Activated T-helper 1 cell treated with anti-CD3 and anti-CD28 coated beads, Interleukin-12 subunit alpha, Interleukin-12 subunit beta, Interleukin-2, Interleukin-4 antibody, amounts not matched to agents 30 ng/mL and 10 ng/mL and 1 ng/mL, durations not matched to agents 14 hours and 24 hours and 36 hours (primary cell): ENCODE data around the gene STARD7. TPM values are rescaled to one million over a fixed set of nuclear protein-coding genes. Genes with fewer than 3 reads are reported as not detected.
"Not testable (repeated sequence)": the region's sequence is repeated elsewhere in the genome, so short reads cannot be mapped to it uniquely, and the experiment has no call there.

Experiments used
- DNase-seq: peaks from one replicate; pipeline ENCODE4 v3.0.0; 2021; ENCODE audit warnings: low spot score
- H3K27ac Mint-ChIP-seq: one replicate; pipeline ENCODE4 v1.8.0; 2021; ENCODE audit warnings: mild to moderate bottlenecking, mixed read lengths
- H3K27me3 Mint-ChIP-seq: one replicate; pipeline ENCODE4 v1.8.0; 2022; ENCODE audit warnings: mild to moderate bottlenecking, moderate library complexity, mixed read lengths; ENCODE audit not compliant: insufficient read depth
- H3K36me3 Mint-ChIP-seq: one replicate; pipeline ENCODE4 v1.8.0; 2021; ENCODE audit warnings: low read depth, mixed read lengths
- H3K4me1 Mint-ChIP-seq: one replicate; pipeline ENCODE4 v1.8.0; 2021; ENCODE audit warnings: low read depth, mixed read lengths
- H3K4me3 Mint-ChIP-seq: one replicate; pipeline ENCODE4 v1.8.0; 2021; ENCODE audit warnings: mild to moderate bottlenecking, moderate library complexity, mixed read lengths
- H3K9me3 Mint-ChIP-seq: one replicate; pipeline ENCODE4 v1.8.0; 2021; ENCODE audit warnings: mixed read lengths
- intact Hi-C: fragments of 100-400 bp; cut with micrococcal nuclease; formaldehyde crosslinking; loops from one replicate; pipeline ENCODE4 v1.15.1; 2024
- total RNA-seq: library from RNA; stranded (reverse); gene quantifications from 2 replicates; pipeline ENCODE4 v1.2.3, GENCODE V29; 2022

Gene STARD7
- total RNA-seq, 1 donor from 2014 or later, result 216 TPM

DNA sequence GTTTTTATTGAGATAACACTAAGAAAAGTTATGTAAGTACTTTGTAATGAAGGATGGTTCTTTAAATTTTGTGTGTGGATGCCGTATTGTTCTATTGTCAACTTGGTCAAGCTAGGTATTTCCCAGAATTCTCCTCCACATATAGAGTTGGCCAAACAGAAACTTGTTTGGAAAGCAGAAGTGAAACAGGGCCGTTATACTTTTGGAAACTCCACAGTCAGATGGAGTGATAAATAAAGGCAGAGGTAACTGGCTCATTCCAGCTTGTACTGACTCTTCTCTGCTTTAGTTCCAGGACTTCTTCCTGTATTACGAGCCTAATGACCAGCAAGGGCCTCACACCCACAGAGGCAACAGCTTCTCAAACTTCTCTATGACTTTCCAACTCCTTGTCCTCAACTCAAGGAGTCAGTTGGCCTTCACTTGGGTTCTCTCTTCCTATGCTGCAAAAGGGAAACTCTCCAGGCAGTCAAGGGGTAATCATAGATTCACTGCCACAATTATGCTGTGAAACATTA lies 16.4 kb upstream of the STARD7 start:
- Mint-ChIP-seq H3K36me3 (peaks cover 1% of the 10 kb centered on the region), H3K9me3 (no peaks in the 10 kb centered on the region), H3K27ac (peak overlapping the region; percentile 83), H3K4me3 (no peak overlapping the region), H3K4me1 (peaks cover 12% of the 10 kb centered on the region), H3K27me3 (no peaks in the 10 kb centered on the region)
- no peak for DNase-seq
- intact Hi-C loops, result no loop called here

- peaks cover 12% of the 10 kb centered on the region for H3K4me1 Mint-ChIP-seq
- H3K36me3 Mint-ChIP-seq, intact Hi-C loops, H3K27me3 Mint-ChIP-seq, H3K4me3 Mint-ChIP-seq, DNase-seq, H3K9me3 Mint-ChIP-seq, H3K27ac Mint-ChIP-seq: not testable (repeated sequence)
Observed at GRCh38 chr2:96221106-96221505, 12.5 kb upstream of the STARD7 start.

DNA sequence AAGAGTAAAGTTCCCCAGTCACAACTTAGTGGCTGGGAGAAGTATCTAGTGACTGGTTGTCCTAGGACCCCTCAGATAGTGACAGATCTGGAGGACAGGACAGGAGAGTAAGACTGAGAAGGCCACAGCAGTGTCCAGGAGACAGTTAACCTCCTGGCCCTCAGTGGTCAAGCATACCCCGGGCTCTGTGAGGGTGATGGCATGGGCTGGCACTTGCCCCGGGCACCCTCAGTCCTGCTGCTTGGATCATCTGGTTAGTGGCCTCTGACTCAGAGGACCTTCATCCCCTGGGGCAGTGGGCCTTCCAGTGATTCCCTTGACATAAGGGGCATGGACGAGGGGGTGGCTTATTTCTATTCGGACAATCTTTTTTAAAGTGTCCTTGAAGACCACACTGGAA lies 11.3 kb upstream of the STARD7 start:
- H3K27ac Mint-ChIP-seq, DNase-seq, H3K4me1 Mint-ChIP-seq, H3K36me3 Mint-ChIP-seq, H3K9me3 Mint-ChIP-seq, H3K4me3 Mint-ChIP-seq, H3K27me3 Mint-ChIP-seq, intact Hi-C loops: not testable (repeated sequence)

DNA sequence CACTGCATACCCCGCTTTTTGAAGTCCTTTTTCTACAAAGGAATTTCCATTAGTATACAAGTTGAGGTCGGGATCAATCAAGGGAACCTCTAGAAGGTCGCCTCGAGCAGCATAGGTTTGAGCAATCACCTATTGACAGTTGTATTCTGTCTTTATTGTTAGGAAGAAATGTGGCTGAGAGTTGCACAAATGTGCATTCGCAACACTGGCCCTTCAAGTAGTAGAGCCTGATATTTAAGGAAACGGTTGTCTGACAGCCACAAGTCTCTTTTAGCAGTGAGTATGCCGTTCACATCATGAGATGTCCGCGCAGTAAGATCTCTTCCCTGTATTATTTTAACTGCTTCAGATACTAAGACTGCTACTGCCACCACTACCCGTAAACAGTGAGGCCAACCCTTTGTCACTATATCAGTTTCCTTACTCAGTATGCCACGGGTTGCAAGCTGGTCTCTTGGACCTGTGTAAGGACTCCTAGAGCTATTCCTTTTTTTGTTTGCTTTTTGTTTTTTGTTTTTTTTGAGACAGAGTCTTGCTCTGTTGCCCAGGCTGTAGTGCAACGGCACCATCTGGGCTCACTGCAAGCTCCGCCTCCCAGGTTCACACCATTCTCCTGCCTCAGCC lies 10.0 kb upstream of the STARD7 start:
- H3K4me1 Mint-ChIP-seq, result no peaks in the 10 kb centered on the region
- DNase-seq, result no peak
- intact Hi-C loops, result no loop called here
- H3K9me3 Mint-ChIP-seq, result no peaks in the 10 kb centered on the region
- H3K36me3 Mint-ChIP-seq, result peaks cover 1% of the 10 kb centered on the region
- no peaks in the 10 kb centered on the region for H3K27me3 Mint-ChIP-seq
- no peak overlapping the region for H3K27ac Mint-ChIP-seq
- no peak overlapping the region for H3K4me3 Mint-ChIP-seq

- no peaks in the 10 kb centered on the region for H3K27me3 Mint-ChIP-seq
- H3K36me3 Mint-ChIP-seq, result peaks cover 3% of the 10 kb centered on the region
- peaks cover 10% of the 10 kb centered on the region for H3K4me1 Mint-ChIP-seq
- no peak for DNase-seq
- H3K4me3 Mint-ChIP-seq, result no peak overlapping the region
- H3K9me3 Mint-ChIP-seq, result no peaks in the 10 kb centered on the region
- no peak overlapping the region for H3K27ac Mint-ChIP-seq
- intact Hi-C loops, result no loop called here
Observed at GRCh38 chr2:96214554-96214953, 5.9 kb upstream of the STARD7 start.

DNA sequence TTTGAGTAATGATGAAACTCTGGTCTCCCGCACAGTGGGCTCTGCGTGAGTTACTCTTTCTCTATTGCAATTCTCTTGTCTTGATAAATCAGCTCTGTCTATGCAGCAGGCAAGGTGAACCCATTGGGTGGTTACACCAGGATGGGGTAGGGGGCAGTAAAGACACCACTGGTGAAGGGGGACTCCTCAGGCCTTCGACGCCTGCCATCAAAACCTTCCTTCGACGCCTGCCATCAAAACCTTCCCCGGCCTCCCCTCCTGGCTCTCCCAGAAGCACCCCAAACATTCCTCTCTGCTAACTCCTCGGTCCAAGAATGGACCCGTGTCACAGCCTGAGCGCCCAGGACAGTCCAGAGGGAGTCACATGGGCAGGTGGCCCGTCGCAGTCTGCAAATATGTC lies 4.8 kb upstream of the STARD7 start:
- intact Hi-C loops, result no loop called here
- H3K4me3 Mint-ChIP-seq, result no peak overlapping the region

DNA sequence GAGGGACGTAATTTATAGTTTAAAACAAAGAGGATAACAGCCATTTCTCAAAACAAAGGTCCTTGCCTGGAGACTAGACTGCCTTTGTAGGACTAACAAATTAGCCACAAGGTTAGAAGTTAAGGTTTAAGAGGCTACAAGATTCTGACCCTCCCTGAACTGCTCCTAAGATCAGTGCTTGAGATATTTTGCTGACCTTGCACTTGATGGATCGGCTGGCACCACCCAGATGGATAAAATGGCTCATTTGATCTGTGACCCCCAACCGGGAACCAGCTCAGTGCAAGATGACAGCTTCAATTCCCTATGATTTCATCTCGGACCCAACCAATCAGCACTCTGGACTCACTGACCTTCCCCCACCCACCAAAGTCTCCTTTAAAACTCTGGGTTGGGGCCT lies 3.7 kb upstream of the STARD7 start:
- no peaks in the 10 kb centered on the region for H3K9me3 Mint-ChIP-seq
- no peak overlapping the region for H3K4me3 Mint-ChIP-seq
- intact Hi-C loops, result no loop called here
- no peaks in the 10 kb centered on the region for H3K27me3 Mint-ChIP-seq
- DNase-seq, result no peak
- H3K4me1 Mint-ChIP-seq, result peaks cover 21% of the 10 kb centered on the region
- H3K27ac Mint-ChIP-seq, result no peak overlapping the region
- H3K36me3 Mint-ChIP-seq, result peaks cover 6% of the 10 kb centered on the region

More for the DNA sequence above, 4.8 kb upstream of the STARD7 start:
- Mint-ChIP-seq H3K36me3 (peaks cover 3% of the 10 kb centered on the region), H3K27me3 (no peaks in the 10 kb centered on the region), H3K4me1 (peaks cover 14% of the 10 kb centered on the region), H3K27ac (no peak overlapping the region), H3K9me3 (no peaks in the 10 kb centered on the region)
- no peak for DNase-seq

DNA sequence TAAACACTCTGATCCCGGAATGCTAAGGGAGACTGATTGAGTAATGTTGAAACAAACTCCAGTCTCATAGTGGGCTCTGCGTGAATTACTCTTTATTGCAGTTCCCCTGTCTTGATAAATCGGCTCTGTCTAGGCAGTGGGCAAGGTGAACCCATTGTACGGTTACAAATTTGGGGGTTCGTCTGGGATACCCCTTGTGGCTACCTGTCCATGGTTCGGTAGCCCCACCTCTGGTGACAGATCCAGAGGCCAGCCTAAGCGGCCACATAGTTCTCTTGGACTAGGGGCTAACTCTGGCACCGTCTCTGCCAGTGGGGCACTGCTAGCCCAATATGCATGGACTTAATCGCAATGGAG lies 1.1 kb upstream of the STARD7 start:
- intact Hi-C loops, result loop anchor here (1.0 to 5.0 kb wide), 6 partner anchors 53 to 531 kb away; partner anchors contain the start of genes KANSL3, LMAN2L, NCAPH and SNRNP200

DNA sequence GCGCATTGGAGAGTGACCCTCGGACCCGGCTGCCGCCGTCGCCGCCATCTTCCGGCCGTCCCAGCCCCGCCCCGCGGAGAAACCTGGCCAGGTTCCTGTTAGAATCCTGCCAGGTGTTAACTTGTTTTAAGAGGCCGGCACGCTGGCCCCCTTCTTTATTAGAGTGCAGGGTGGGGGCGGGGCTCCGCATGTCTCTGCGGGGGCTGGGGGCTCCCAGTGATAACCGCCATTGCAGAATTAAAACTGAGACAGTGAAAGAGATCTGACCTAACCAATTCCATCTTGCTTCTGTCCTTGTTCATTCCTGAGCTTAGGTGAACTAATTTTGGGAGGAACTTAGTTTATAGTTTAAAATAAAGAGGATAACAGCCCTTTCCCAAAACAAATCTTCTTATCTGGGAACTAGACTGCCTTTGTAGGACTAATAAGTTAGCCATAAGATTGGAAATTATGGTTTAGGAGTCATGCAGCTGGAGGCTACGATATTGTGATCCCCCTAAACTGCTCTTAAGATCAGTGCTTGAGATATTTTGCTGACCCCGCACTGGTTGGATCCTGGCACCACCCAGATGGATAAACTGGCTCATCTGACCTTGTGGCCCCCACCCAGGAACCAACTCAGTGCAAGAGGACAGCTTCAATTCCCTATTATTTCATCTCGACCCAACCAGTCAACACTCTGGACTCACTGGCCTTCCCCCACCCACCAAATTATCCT lies 543 bp upstream of the STARD7 start:
- no peak for DNase-seq
- Mint-ChIP-seq H3K9me3 (no peaks in the 10 kb centered on the region), H3K4me1 (peaks cover 49% of the 10 kb centered on the region), H3K27me3 (no peaks in the 10 kb centered on the region), H3K36me3 (peaks cover 18% of the 10 kb centered on the region), H3K4me3 (peak overlapping the region; percentile 96), H3K27ac (peak overlapping the region; percentile 82)
- intact Hi-C loops, result loop anchor here (1.0 to 5.0 kb wide), 6 partner anchors 52 to 532 kb away; partner anchors contain the start of genes KANSL3, LMAN2L, NCAPH and SNRNP200

More for the DNA sequence above, 1.1 kb upstream of the STARD7 start:
- H3K4me3 Mint-ChIP-seq, result peak overlapping the region; percentile 96
- H3K9me3 Mint-ChIP-seq, result no peaks in the 10 kb centered on the region
- peaks cover 45% of the 10 kb centered on the region for H3K4me1 Mint-ChIP-seq
- peak overlapping the region; percentile 40 for H3K27ac Mint-ChIP-seq
- DNase-seq, result no peak
- peaks cover 18% of the 10 kb centered on the region for H3K36me3 Mint-ChIP-seq
- no peaks in the 10 kb centered on the region for H3K27me3 Mint-ChIP-seq

GRCh38 chr2:96207774-96208142 lies 869 bp downstream of the STARD7 start:
- peaks cover 22% of the 10 kb centered on the region for H3K36me3 Mint-ChIP-seq
- DNase-seq, result no peak
- H3K4me1 Mint-ChIP-seq, result peaks cover 63% of the 10 kb centered on the region
- intact Hi-C loops, result loop anchor here (1.0 to 5.0 kb wide), 9 partner anchors 8 to 533 kb away; partner anchors contain the start of genes ARID5A, CIAO1, KANSL3 and LMAN2L
- H3K4me3 Mint-ChIP-seq, result peak overlapping the region; percentile 96
- no peaks in the 10 kb centered on the region for H3K27me3 Mint-ChIP-seq
- H3K27ac Mint-ChIP-seq, result peak overlapping the region; percentile 94
- H3K9me3 Mint-ChIP-seq, result no peaks in the 10 kb centered on the region

DNA sequence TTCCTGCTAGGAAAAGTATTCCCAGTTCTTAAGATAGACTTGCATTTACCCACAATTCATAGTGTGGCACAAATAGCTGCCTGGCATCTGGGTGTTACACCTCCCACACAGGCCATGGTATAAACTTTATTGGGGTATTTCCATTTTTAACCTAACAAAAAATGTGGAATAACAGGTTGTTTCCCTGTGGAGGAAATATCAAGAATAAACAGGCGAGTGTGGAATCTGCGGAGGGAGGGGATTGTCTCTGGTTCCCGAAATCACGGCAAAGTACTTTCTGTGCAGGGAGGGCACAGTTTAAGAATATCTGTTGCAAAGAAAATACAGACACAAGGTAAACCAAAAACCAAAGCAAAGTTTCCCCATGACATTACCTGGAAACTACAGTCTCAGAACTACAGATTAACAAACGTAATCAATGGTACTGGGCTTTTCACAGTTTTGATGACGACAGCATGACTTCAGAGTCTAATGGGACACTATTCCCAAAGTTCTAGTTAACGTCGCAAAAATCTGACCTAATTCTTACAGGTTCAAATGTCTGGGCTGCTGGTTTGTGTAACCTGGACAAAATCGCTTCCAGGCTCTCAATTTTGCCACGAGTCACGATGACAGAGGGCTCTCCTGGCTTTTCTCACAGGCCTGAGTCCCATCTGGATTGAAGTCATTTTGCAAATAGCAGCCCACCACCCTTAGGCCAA lies 1.4 kb downstream of the STARD7 start:
- H3K9me3 Mint-ChIP-seq, result no peaks in the 10 kb centered on the region
- H3K27me3 Mint-ChIP-seq, result no peaks in the 10 kb centered on the region
- no peak for DNase-seq
- H3K36me3 Mint-ChIP-seq, result peaks cover 22% of the 10 kb centered on the region
- peaks cover 65% of the 10 kb centered on the region for H3K4me1 Mint-ChIP-seq
- peak overlapping the region; percentile 96 for H3K4me3 Mint-ChIP-seq
- peak overlapping the region; percentile 94 for H3K27ac Mint-ChIP-seq
- intact Hi-C loops, result loop anchor here (1.0 to 5.0 kb wide), 7 partner anchors 8 to 430 kb away; partner anchors contain the start of genes ARID5A, CIAO1 and KANSL3

GRCh38 chr2:96205888-96206287 lies 2.7 kb downstream of the STARD7 start:
- no peaks in the 10 kb centered on the region for H3K9me3 Mint-ChIP-seq
- H3K36me3 Mint-ChIP-seq, result peaks cover 20% of the 10 kb centered on the region
- intact Hi-C loops, result loop anchor here (5.0 kb wide), 2 partner anchors 116 to 431 kb away; partner anchors contain the start of gene KANSL3
- no peak for DNase-seq
- H3K4me3 Mint-ChIP-seq, result peak overlapping the region; percentile 80
- no peaks in the 10 kb centered on the region for H3K27me3 Mint-ChIP-seq
- peaks cover 70% of the 10 kb centered on the region for H3K4me1 Mint-ChIP-seq
- peak overlapping the region; percentile 35 for H3K27ac Mint-ChIP-seq
